Globus pallidus (tissue), 1 donor: ENCODE results near the gene ABHD16A.

Experiments used
- DNase-seq: peaks from one replicate; pipeline ENCODE4 v3.0.0-alpha.2; 2015; ENCODE audit warnings: low spot score

ABHD16A gene

GRCh38 chr6:31689249-31690110 lies 13.6 kb downstream of the ABHD16A start:
- DNase-seq: no peak

GRCh38 chr6:31687860-31688693 lies 15.0 kb downstream of the ABHD16A start:
- no peak for DNase-seq

- DNase-seq: no peak
Observed at GRCh38 chr6:31687321-31687720, 15.8 kb downstream of the ABHD16A start.

- DNase-seq: no peak
Observed at GRCh38 chr6:31686483-31686882, 16.6 kb downstream of the ABHD16A start.

GRCh38 chr6:31683591-31683990 lies 19.5 kb downstream of the ABHD16A start:
- no peak for DNase-seq

- no peak for DNase-seq
Observed at GRCh38 chr6:31681135-31681671, 21.9 kb downstream of the ABHD16A start.

GRCh38 chr6:31680226-31681134 lies 22.6 kb downstream of the ABHD16A start, which contains the start of gene LY6G5C:
TSS of gene LY6G5C (minus strand) at chr6:31681067. CDS start at chr6:31680373, 694 bp downstream.
- DNase-seq: peak; percentile 63

- no peak for DNase-seq
Observed at GRCh38 chr6:31677955-31678354, 25.2 kb downstream of the ABHD16A start.

- no peak for DNase-seq
Observed at GRCh38 chr6:31676904-31677303, 26.2 kb downstream of the ABHD16A start.

GRCh38 chr6:31676322-31676903 lies 26.7 kb downstream of the ABHD16A start:
- DNase-seq: no peak

- DNase-seq: no peak
Observed at GRCh38 chr6:31669676-31670075, 33.4 kb downstream of the ABHD16A start, which contains the start of gene LY6G5B. TSS of gene LY6G5B (plus strand) at chr6:31669976. CDS start at chr6:31670951, 975 bp downstream.

GRCh38 chr6:31666337-31666965 lies 36.7 kb downstream of the ABHD16A start:
- DNase-seq: no peak

GRCh38 chr6:31665501-31666336 lies 37.4 kb downstream of the ABHD16A start, which contains the start of gene CSNK2B:
TSS of gene CSNK2B (plus strand) at chr6:31666080. CDS start at chr6:31666832, 752 bp downstream.
- peak; percentile 99 for DNase-seq

- peak; percentile 94 for DNase-seq
Observed at GRCh38 chr6:31664790-31665500, 38.2 kb downstream of the ABHD16A start, which contains the start of gene GPANK1. TSS of gene GPANK1 (minus strand) at chr6:31664997. CDS start at chr6:31664478, 519 bp downstream.

GRCh38 chr6:31663961-31664789 lies 38.9 kb downstream of the ABHD16A start:
- no peak for DNase-seq

- no peak for DNase-seq
Observed at GRCh38 chr6:31663126-31663960, 39.8 kb downstream of the ABHD16A start.
